AG09309 (cell line): ENCODE data around the gene MLXIPL.
"Not testable (repeated sequence)": the region's sequence is repeated elsewhere in the genome, so short reads cannot be mapped to it uniquely, and the experiment has no call there.

Experiments
- DNase-seq: peaks from one replicate; pipeline ENCODE4 v3.0.0-alpha.2; 2010; ENCODE audit warnings: low read depth
- H3K4me3 ChIP-seq: 2 replicates; pipeline ENCODE4 v1.5.1; 2011; ENCODE audit warnings: mild to moderate bottlenecking, low read depth, low read length, moderate library complexity; ENCODE audit not compliant: control insufficient read depth
- CTCF ChIP-seq: IDR thresholded peaks from 2 replicates; pipeline ENCODE4 v1.5.1; 2011; ENCODE audit warnings: mild to moderate bottlenecking, low read depth, low read length, inconsistent platforms; ENCODE audit not compliant: insufficient read depth, control insufficient read depth; ENCODE audit errors: missing control alignments

The MLXIPL gene

DNA sequence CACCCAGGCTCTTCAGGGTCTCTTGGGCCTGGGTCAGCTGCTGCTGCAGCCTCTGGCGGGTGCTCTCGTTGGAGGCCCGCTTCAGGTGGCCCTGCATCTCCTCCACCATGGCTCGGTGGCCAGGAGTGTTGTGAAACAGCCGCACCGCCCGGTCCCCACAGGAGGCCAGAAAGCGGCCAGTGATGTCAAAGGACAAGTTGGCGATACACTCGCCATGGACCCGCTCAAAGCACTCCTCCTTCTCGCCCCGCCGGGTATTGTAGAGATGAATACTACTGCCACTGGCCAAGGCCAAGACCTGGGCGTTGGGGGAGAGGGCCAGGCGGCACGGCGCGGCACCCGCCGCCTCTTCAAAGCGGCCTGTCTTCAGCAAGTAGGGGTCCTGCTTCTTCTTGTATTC is 53.8 kb downstream of the MLXIPL start:
- DNase-seq: no peak
- no peak for TF ChIP-seq CTCF

DNA sequence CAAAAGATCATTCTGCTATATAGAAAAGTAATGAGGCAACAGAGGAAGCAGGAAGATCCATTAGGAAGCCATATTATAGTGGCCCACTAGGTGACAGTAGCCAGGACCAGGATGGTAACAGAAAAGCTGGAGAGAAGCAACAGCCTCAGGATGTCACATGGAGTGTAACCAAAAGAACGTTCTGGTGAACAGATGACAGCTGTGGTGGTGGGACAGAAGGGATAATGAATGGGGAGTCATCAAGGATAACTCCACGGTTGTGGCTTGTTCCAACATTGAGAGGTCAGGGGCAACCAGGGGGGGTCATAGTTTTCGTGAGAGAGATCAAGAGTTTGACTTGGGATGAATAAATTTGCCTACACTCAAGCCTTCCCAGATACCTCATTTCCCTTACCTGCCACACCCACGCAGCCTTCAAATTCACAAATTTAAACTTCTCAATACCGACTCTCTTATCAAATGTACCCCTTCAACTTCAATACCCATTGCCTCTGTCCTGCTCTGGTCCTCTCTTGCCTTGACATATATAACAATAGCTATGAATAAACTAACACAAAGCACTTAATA is 55.2 kb downstream of the MLXIPL start:
- no peak overlapping the region for H3K4me3 ChIP-seq
- DNase-seq: no peak
- no peak for TF ChIP-seq CTCF

More for the DNA sequence above, 53.8 kb downstream of the MLXIPL start:
- no peak overlapping the region for H3K4me3 ChIP-seq

DNA sequence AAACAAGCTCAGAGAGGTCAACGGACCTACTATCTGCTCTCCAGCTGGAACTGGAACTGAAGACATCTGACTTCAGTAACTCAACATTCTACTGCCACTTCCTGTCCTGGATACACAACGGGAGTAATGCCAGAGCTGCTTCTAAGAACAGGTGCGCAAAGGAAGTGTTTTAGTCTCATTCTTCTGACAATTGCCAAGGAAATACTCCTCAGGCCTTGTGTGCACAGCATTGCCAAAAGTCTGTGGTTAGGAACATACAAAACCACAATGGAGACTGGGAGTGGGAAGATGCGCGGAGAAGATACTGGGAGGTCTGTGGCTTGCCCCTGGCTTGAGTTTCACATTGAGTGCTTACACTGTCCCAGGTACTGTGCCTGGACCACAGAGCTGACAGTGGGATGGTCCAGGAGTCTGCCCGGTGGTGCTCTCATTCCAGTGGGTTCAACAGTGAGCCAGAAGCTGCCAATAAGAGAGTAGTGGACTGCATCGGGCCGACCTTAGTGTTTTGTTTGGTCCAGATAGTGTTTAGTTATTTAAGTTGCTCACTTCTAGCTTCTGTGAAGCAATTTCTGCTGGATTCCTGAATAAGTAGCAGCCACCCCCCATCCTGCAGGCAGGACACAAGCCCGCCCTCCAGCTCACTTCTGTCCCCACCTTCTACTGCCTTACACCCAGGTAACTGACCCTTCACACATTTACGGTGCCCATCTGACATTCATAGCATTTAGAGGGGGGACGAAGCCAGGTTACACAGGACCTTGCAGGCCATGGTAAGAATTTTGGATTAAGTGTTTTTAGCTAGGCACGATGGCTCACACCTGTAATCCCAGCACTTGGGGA is 56.3 kb downstream of the MLXIPL start:
- TF ChIP-seq CTCF: no peak
- no peak for DNase-seq

GRCh38 chr7:73567140-73567539 is 57.2 kb downstream of the MLXIPL start:
- no peak overlapping the region for H3K4me3 ChIP-seq
- no peak for TF ChIP-seq CTCF
- no peak for DNase-seq

More for the DNA sequence above, 56.3 kb downstream of the MLXIPL start:
- no peak overlapping the region for H3K4me3 ChIP-seq

DNA sequence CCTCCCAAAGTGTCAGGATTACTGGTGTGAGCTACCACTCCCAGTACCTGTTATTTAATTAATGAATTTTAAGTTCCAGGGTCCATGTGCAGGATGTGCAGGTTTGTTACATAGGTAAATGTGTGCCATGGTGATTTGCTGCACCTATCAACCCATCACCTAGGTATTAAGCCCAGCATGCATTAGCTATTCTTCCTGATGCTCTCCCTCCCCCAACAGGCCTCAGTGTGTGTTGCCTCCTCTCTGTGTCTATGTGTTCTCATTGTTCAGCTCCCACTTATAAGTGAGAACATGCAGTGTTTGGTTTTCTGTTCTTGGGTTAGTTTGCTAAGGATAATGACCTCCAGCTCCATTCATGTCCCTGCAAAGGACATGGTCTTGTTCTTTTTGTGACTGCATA is 57.9 kb downstream of the MLXIPL start:
- not testable (repeated sequence) for DNase-seq, H3K4me3 ChIP-seq

DNA sequence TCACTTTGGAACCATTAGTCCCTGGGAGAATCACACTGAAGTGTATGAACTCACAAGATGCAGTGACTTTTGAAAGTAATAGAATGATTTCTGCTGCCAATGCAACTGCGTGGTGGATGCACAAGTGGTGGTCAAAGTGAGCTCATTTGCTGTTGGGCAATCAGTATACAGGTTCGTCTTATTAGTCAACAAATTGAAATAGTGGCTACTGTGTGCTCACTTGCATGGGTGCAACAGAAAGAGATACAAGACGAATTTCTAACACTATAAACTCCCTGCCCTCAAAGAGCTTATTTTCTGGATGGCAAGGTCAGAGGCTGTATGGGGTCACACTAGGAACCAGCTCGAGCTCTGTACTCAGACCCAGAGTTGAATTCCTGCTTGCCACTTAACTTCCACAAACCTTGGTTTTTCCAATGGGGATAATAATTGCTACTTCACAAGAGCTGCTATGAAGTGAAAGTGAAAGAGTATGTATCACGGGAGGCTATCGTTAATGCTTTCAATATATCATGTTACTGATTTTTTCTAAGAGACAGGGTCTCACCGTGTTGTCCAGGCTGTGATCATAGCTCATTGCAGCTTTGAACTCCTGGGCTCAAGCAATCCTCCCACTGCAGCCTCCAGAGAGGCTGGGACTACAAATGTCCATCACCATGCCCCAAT is 58.5 kb downstream of the MLXIPL start:
- no peak for DNase-seq
- no peak for TF ChIP-seq CTCF
- no peak overlapping the region for H3K4me3 ChIP-seq
